GDM1 (cell line): ENCODE results near the gene NMUR1.

Source experiments
- DNase-seq: peaks from one replicate; lab custom pipeline; 2025; lab: John Stamatoyannopoulos, UW

Gene NMUR1

GRCh38 chr2:231554327-231554726 is 24.1 kb upstream of the NMUR1 start:
- peak; percentile 54 for DNase-seq

- DNase-seq, result no peak
Measured at GRCh38 chr2:231552752-231553151, 22.5 kb upstream of the NMUR1 start.

DNA sequence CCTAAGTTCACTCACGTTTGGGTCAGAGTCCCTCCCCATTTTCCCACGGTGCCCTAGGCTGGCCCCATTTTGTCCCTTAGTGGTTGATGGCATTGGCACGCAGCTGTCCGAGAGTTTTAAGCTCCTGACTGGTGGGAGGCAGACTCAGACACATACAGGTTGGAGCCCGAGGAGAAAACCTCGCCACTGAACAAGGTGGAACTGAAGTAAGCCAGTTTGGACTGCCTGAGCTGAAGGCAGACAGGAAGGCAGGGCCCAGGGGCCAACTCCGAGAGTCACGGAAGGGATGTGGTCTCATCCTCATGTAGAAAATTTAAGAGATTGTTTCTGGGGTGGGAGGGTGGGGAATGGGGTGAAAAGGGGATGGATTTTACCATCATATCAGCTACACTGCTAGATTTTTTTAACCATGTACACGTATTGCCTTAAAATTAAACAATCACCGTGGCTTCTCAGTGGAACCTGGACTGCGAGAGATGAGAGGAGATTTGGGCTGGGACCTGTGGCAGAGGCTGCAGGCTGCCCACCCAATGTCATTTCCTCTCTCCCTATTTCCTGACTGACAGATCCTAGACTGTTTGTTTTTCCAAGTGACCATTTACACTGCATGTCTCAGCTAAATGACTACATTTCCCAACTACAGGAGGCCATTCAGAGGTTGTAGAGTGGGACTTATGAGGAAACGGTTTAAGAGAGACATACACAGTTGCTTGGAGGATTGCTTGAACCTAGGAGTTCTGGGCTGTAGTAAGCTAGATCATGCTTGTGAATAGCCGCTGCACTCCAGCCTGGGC is 19.4 kb upstream of the NMUR1 start:
- no peak for DNase-seq

GRCh38 chr2:231548752-231549151 is 18.5 kb upstream of the NMUR1 start:
- DNase-seq, result no peak

DNA sequence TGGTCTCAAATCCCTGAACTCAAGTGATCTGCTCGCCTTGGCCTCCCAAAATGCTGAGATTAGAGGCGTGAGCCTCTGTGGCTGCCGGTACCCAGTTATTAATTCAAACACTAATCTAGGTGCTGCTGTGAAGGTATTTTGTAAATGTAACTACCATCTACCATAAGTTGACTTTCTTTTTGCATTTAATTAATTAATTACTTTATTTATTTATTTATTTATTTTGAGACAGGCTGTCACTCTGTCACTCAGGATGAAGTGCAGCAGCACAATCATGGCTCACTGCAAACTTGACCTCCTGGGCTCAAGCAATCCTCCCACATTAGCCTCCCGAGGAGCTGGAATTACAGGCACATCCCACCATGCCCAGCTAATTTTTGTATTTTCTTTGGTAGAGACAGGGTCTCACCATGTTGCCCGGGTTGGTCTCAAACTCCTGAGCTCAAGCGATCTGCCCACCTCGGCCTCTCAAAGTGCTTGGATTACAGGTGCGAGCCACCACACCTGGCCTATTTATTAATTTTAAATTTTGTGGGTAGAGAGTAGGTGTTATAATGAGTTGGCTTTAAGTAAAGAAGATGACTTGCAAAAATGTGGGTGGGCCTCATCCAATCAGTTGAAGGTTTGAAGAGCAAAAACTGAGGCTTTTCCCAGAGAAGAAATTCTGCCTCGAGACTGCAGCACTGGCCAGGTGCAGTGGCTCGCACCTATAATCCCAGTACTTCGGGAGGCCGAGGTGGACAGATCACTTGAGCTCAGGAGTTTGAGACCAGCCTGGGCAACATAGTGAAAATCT is 17.3 kb upstream of the NMUR1 start:
- no peak for DNase-seq

- DNase-seq, result no peak
Measured at GRCh38 chr2:231546014-231546715, 15.9 kb upstream of the NMUR1 start.

DNA sequence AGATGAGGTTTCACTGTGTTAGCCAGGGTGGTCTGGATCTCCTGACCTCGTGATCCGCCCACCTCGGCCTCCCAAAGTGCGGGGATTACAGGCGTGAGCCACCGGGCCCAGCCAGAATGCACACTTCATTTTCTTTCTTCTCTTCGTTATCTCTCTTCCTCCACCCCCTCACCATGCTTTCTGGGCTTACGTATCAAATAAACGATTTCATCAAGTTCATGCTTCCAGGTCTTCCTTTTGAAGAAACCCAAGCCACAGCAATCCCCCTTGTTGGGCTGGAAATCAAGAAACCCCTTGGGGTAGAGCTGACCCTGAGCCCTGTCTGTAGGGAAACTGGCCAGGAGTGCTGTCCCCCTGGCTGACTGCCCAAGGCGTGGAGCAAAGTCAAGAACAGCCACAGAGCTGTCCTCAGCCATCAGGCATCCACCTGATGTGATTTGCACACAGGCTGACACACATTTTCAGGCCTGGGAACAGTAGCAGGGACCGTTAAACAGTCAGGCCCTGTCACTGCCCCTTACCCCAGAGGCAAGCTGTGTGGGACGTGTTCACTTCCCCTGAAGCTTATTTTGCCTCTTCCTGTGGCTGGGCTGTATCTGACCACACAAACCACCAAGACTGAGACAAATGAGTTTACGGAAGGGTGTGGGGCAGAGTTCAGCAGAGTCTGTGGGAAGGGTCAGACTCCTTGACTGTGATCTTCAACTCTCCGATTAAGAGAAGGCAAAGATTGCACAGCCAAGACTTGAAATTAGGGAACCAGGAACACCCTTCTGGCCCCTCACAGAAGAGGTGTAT is 15.1 kb upstream of the NMUR1 start:
- peak; percentile 97 for DNase-seq

DNA sequence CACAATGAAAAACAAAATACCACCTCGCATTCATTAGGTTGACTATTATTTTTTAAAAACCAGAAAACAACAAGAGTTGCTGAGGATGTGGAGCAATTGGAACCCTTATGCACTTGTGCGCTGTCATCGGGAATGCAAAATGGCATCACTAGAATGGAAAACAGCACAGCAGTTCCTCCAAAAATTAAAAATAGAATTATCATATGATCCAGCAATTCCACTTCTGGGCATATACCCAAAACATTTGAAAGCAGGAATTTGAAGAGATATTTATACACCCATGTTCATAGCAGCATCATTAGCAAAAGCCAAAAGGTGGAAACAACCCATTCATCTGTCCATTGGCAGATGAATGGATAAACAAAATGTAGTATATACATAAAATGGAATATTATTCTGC is 11.9 kb upstream of the NMUR1 start:
- DNase-seq, result no peak

- no peak for DNase-seq
Measured at GRCh38 chr2:231541645-231542044, 11.4 kb upstream of the NMUR1 start.

GRCh38 chr2:231539991-231540390 is 9.7 kb upstream of the NMUR1 start:
- no peak for DNase-seq

- DNase-seq, result no peak
Measured at GRCh38 chr2:231535961-231536360, 5.7 kb upstream of the NMUR1 start.

DNA sequence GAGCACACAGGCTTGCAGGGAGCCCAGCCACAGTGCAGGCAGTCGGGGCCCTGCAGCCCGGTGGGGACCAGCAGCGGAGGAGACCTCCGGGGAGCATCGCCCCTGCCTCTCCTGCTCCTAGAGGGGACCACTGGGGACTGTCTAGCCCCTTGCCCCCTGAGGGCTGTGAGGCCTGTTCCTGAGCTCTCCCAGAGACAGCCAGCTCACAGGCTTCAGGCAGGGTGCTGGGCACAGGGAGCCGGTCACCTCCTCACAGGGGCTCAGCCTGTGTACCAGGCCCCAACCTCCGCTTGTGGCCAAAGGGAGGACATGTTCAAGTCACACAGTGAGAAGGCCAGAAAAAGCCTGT is 3.5 kb upstream of the NMUR1 start:
- DNase-seq, result no peak

GRCh38 chr2:231533086-231533776 is 3.0 kb upstream of the NMUR1 start:
- DNase-seq, result no peak

- DNase-seq, result no peak
Measured at GRCh38 chr2:231532756-231533035, 2.5 kb upstream of the NMUR1 start.

DNA sequence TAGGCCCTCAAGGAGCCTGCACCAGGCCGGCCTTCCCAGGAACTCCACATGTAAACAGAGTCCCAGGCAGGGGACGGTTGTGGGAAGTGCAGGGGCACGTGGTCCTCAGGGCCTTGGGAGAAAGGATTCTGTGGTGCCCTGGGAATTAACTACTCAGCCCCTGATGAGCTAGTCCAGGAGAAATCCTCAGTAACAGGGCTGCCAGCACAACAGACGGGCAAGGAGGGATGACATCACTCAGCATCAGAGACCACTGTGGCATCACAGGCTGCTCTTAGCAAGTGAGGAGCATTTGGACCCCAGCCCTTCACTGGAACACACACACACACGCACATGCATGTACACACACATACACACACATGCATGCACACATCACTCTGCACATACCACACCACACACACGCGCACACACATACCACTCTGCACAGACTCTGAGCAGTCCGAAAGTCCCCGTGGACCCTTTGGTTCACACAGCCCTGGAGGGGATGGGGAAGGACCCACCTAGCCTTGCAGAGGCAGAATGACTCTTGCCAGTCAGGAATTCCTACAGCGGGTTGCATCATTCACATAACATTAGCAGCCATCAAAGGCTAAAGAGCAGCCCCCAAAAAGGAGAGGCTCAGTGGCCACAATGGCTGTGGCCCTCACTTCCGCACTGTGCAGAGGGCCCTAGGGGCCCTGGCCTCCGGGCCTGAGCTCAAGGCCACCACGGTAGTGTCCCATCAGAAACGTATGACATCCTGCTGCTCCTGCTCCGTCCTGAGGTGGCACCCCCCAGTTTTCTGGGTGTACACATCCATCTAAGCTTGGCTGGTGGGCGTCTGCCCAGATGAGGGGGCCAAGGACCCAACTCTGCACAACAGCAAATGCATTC is 1.9 kb upstream of the NMUR1 start:
- DNase-seq, result no peak

DNA sequence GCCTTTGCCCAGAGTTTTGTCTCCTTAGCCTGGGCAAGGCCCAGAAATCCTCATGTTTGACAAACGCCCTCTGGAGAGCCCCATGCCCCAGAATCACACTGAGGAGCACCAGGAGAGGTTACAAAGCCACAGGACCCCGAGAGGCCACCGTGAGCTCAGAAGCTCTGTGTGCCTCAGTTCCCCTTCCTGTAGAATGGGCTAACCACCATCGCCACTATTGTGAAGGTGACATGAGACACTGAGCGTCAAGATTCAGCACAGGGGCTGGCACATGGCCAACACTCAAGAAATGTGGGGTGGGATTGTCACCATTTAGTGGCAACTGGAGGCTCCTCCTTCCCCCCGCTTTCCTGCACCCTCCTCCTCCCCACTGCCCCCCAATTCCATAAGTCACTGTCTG is 1.2 kb upstream of the NMUR1 start:
- DNase-seq, result no peak

GRCh38 chr2:231528636-231529030 is 1.6 kb downstream of the NMUR1 start:
- DNase-seq, result no peak

DNA sequence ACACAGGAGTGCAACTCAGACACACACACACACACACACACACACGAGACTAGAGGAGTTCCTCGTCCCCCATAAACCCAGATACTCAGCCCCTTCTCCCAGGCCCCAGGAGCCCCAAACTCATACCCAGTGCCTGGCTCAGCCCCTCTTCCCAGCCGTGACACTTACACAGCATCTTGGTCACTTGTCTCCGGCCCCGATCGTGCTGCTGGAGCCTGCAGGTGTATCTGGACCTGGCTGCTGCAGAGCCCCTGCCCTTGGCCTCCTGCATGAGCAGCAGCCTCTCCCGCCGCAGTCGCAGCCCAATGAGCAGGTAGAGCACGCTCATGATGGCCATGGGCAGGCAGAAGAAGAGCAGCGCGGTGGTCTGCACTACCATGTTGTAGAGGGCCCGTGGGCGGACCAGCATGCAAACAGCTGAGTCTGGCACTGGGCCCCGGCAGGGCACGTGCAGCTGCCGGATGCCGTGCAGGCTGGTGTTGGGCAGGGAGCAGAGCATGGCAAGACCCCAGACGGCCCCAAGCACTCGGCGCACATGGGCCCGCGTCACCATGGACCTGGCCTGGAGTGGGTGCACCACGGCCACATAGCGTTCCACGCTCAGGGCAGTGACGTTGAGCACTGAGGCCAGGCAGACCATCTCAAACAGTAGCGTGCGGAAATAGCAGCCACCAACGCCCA is 2.1 kb downstream of the NMUR1 start:
- DNase-seq, result no peak

GRCh38 chr2:231527091-231527395 is 3.2 kb downstream of the NMUR1 start:
- DNase-seq, result no peak

DNA sequence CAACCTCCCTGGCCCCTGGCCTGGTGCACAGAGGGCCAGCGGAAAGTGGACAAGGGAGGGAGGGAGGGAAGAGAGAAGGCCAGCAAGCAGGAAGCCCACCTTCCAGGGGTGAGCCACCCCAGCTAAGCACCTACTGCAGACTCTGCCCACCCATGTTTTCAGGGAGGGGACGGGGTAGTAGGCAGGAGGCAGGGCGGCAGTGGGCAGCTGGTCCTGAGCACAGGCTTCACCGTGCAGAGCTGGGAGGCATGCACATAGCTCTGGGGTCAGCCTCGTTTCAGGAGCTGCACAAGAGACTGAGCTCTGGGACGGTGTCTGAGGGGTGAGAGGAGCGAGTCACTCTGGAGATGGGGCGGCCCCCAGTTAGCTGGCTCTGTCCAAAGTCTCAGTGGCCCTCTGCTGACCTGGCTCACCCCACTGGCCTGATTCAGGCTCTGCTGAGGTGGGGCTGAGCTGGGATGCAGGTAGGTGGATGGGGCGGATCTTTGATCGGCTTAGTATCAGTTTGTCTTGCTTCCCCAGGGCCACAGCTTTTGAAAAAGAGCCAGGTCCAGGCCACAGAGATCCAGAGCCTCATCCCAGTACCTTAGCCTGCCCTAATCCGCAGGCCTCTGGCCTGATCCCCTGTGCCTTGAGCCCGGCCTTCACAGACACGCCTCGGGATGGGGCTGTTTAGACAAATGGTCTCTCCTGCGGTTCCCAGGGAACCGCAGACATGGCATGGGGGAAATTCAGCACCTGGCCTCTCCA is 3.7 kb downstream of the NMUR1 start:
- DNase-seq, result no peak
